Amygdala (tissue), 56 donors: ENCODE measurements around the gene LRRC4B.
A peak's percentile ranks its signal among the peaks of the same experiment; 100 is the strongest.

ENCODE experiments used
- DNase-seq, 56 donors: peaks; one replicate each; lab custom pipeline; 2025; lab: John Stamatoyannopoulos, UW

The LRRC4B gene

DNA sequence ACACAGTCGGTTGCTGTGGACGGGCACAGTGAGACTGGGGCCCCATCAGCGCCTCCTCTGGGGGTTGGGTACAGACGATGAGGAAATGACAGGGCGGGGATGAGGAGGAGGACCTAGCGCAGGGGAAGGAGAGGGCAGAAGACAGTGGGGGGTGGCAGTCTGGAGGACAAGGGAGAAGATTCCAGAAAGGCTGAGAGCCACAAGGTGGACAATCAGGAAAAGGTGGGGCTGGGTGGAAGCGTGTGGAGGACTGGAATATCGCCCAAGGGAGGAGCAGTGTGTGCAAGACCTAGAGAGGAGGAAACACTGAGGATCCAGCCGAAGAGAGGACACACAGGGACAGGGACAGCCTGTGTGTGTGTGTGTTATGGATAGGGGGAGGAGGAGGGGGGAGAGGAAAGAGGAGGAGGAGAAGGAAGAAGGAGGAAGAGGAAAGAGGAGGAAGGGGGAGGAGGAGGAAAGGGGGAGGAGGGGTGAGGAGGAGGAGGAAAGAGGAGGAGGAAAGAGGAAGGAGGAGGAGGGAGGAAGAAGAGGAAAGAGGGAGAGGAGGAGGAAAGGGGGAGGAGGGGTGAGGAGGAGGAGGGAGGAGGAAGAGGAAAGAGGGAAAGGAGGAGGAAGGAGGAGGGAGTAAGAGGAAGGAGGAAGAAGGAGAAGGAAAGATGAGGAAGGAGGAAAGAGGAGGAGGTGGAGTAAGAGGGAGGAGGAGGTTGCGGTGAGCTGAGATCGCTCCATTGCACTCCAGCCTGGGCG is 75.8 kb downstream of the LRRC4B start:
- DNase-seq = peak in 4 of 56 donors; percentile 7 to 84 (median 20)

DNA sequence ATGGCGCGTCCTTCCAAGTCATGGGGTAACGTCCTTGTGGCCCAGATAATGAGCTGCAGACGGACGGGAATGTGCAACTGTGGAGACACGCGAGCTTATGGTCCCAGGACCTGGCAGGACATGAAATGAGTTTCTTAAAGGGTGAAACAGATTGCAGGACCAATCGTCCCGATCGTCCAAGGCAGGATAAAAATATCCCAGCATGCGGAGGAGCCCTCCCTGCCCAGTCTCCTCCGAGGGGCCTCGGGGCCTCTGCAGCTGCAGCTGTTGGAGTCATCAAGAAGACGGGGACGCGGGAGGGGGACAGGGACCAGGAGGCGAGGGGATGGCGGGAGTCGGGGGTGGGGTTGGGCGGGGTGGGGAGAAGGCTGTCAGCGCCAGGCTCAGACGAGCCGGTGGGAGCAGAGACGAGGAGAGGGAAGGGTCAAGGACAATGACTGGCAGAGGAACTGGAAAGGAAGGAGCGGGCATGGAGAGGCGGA is 77.2 kb downstream of the LRRC4B start:
- DNase-seq = peak in 7 of 56 donors; percentile 14 to 44 (median 20)

DNA sequence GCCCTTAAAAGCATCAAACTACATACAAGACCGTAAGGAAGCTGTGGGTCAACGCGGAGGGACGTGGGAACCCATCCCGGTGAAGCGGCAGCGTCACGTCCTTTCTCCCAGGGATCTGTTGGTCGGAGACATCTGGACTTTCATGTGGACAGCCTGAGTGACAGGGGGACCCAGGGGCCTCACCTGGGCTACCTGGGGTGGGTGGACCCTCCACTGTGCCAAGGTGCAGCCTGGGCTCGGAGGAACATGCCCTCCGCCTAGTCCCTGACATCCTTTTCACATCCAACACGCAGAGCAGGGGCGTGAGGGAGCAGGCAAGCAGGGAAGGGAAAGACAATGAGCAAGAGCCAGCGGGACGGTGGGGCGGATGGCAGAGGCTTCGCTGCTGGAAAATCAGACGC is 77.8 kb downstream of the LRRC4B start:
- no peak for DNase-seq

DNA sequence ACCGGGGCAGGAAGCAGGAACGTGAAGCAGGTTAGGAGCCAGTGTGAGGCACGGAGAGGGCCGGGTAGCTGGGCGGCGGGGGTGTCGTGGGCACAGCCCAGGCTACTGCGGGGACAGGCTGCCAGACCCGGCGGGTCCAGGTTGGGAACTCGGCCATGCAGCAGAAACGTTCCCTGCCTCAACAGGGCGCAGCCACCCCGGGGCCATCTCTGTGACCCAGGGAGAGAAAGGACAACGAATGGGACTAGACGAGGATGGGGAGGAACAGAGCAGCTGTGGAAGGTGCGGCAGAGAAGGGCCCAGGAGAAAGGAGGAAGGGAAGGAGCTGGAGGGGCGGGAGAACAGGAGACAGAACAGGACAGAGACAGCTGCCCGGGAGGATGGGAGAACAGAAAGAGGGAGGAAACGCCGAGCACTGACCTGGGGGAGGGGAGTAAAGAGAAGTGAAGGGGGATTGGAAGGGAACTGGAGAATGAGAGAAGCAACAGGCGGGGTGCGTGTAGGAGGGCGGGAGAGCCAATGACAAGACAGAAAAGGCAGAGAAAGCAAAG is 78.7 kb downstream of the LRRC4B start:
- peak in 2 of 56 donors; percentile 27 to 38 for DNase-seq

DNA sequence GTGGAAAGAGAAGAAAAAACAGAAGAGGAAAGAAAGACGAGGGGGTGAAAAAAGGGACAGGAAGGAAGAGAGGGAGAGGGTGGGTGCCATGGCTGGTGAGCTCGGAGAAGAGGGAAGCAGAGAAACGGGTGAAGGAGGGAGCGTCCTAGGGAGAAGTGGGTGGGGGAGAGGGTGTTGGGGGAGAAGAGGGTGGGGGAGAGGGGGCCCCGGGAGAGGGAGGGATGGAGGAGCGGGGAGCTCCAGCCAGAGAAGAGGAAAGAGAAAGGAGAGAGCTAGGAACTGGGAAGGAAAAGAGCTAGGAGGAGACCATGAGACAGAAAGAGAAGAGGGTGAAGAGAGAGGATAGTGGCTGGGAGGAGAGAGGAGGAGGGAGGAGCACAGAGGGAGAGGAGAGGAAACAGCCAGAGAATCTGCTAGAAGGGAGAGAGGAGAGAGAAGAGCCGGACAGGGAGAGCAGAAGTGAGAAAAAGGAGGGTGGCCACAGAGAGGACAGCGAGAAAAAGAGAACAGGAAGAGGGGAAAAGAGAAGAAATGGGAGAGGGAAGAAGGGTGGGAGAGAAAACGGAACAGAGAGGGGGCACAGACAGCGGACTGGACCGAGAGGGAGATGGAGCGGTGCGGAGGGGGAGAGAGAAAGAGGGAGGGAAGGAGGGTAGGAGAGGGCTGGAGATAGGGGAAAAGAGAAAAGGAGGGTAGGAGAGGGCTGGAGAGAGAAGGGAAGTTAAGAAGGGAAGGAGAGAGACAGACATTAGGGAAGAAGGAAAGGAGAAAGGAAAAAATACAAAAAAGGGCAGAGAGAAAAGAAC is 79.6 kb downstream of the LRRC4B start:
- no peak for DNase-seq

DNA sequence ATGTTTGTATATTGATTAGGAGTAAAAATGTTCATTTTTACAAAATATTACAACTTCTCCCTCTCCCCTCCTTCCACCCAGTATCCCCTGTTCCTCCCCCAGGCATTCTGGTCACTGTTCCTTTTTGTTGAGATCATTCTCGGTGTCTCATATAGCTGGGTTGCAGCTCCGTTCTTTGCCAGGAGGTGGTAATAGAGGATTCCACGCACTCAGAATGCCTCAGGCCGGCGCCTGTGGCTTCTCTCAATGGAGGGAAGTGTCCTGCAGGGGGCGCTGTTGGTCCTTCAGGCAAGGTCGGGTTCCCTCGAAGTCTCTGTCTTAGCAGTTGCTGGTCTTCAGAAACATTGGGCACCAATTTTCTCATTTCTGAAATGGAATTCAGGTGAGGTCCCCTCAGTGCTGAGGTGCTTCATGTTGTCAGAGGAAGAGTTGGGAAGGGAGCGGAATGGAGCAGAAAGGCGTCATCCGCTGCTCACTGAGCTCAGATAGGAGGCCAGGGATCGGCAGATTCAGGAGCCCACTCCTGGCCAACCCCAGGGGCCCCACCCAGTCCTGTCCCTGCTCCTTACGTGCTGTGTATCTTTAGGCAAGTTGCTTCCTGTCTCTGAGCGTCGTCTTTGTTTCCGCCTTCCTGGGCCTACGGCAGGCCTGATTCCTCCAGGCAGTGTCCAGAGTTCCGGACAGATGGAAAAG is 81.3 kb downstream of the LRRC4B start:
- DNase-seq = peak in 10 of 56 donors; percentile 15 to 57 (median 24)

DNA sequence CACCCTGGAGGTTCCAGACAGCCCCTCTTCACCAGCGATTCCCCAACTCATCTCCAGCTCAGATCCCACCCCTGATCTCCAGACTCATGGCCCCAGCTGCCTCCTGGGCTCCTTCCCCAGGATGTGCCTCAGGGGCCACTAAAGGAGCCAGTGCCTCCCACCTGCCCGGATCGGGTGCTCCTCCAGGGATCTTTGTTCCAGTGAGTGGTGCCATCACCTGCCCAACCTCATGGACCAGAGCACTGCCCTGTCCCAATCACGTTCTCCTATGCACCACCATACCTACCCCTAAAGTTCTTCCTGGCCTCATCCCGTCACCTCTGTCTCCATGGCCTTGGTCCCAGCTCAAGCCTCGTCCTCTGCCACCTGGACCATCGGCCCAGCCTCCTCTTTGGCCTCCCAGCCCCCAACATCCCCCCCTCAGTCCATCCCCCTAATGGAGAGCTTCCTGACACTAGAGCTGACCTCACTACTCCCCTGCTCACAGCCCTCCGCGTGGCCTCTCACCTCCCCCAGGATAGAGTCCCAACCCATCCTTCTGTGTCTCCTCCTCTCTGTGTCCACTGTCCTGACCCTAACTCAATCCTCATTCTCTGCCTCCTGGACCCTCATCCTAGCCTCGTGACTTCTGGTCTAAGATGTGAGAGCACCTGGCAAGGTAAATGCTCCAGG is 82.8 kb downstream of the LRRC4B start:
- no peak for DNase-seq

DNA sequence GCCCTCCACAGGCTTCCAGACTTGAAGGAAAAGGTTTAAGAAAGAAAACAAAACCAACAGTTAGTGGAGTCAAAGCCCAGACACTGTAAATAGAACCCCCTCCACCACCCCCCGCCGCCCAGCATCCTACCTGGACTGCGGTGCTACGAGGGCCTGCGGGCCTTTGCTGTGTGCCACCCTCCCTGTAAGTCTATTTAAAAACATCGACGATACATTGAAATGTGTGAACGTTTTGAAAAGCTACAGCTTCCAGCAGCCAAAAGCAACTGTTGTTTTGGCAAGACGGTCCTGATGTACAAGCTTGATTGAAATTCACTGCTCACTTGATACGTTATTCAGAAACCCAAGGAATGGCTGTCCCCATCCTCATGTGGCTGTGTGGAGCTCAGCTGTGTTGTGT is 85.3 kb downstream of the LRRC4B start:
- DNase-seq = no peak

DNA sequence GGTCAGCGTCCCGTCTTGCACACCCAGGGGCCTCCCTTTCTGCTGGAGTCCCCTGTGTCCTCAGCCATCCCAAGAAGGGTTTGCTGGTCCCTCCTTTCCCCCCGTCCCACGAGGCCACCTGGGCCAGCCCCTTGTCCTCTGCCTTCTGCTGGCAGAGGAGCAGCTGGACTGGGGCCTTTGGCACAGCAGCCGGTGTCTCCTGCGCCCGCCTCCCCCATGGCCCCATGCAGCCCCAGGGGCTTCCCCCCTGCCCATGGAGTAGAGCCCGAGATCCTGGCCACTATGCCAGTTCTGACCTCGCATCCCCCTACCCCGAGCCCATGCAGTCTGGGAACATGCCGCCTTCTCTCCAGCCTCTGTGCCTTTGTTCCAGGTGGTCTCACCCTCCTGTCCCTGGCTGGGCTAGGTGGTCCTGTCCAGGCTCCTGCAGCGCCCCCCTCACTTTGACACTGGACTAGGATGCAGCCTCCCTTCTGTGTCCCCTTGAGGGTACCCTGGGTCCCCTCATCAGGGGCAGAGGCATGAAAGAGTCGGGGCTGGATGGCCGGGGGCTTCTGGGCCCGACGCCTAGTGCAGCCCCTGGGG is 85.9 kb downstream of the LRRC4B start:
- no peak for DNase-seq

DNA sequence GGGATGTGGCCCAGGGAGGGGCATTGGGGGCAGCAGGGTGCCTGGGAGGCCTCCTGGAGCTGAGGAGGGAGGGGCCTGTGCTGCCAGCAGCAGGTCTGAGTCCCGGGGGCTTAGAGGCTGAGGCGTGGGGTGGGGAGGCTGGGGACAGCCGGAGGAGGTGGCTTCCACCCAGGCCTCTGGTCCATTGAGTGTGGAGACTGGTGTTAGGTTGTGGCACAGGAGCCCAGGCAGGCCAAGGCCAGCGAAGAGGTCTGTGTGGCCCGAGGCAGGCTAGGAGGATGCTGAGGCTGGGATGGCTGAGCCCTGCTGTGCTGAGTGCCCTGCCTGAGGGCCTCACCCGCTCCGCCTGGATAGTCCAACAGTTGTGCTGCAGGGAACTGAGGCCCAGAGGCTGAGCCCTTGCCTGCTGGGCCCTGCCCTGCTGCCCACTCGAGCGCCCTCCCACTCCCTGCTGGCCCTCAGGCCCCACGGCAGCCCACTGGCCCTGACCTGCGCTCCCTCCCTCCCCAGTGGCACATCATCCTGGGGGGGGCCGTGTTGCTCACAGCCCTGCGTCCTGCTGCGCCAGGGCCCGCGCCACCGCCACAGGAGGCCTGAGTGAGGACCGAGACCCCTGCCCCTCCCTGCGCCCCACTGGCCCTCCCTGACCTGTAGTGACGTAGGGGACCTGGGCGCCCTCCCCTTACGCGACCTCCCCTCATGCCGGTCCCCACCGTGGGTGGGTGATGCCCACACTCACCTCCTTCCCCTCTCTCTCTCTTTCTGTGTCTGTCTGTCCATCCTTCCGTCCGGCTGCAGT is 86.7 kb downstream of the LRRC4B start:
- DNase-seq = no peak

DNA sequence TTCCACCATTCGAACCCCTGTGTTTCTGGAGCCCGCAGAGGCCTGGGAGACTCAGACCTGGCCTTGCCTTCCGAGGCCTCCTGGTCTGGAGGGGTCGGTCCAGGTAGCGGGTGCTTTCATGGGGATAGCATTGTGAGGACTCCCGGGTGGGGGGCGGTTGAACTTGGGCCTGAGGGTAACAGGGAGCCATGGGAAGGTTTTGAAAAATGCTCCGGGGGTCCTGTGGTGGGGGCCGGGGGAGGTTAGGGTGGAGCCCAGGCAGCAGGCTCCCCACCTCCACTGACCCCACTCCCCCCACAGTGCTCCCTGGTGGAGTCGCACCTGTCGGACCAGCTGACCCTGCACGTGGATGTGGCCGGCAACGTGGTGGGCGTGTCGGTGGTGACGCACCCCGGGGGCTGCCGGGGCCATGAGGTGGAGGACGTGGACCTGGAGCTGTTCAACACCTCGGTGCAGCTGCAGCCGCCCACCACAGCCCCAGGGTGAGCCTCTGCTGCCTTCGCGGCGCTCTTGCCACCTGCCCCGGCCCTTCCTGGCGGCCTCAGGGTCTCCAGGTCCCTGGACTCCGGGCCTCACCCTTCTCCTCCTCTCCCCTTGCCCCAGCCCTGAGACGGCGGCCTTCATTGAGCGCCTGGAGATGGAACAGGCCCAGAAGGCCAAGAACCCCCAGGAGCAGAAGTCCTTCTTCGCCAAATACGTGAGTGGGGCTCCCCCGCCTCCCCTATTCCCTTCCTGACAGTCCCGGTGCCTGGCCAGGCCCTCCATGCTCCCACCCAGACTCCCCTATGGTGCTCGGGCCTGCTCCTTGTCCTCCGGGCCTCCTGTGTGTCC is 87.7 kb downstream of the LRRC4B start:
- no peak for DNase-seq

DNA sequence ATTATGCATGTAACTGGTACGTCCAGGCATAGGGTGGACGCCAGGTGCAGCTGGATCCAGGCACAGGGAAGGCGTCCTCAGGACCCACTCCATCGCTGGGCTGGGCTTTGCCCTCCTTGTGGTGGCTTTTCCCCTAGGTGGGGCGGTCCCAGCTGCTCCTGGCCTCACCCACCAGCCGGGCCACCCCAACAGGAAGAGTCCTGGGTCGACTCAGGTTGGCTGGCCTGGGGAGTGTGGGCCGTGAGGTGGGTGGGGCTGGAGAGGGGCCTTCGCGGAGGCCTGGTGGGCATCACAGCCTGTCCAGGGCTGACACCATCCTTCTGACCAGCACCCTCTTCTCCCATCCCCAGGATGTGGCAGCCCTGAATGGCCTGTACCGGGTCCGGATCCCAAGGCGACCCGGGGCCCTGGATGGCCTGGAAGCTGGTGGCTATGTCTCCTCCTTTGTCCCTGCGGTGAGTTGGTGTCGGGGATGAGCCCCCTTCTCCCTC is 88.4 kb downstream of the LRRC4B start:
- DNase-seq = no peak

DNA sequence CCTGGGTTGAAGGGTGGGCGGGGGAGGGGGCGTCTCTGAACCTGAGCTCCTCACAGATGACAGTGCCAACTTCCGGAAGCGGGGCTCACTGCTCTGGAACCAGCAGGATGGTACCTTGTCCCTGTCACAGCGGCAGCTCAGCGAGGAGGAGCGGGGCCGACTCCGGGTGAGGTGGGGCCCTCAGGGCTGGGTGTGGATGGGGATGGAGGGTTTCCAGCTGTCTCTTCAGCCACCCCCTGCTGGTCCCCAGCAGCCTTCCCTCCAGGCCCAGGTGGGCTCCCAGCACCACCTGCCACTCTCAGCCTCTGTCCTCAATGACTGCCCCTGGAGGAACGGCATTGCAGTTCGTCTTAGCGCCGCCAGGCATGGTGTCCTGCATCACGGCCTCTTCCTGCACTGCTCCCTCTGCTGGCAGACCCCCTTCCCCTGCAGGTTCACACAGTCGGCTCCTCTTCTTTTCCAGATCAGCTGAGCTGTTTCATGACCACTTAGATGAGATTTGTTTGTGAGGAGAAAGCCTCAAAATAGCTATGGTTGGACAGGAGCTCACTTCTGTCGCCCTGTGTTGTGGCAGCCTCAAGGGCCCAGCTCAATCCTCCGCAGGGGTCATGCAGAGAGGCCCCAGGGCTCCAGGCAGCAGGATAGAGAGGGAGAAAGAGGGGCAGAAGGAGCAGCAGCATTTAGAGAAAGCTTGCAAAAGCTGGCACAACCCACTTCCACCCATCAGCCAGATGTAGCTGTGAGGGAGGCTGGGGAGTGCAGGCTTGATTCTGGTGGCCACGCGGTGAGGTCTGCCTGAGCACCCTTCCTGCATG is 89.1 kb downstream of the LRRC4B start:
- peak in 8 of 56 donors; percentile 7 to 40 (median 31) for DNase-seq

DNA sequence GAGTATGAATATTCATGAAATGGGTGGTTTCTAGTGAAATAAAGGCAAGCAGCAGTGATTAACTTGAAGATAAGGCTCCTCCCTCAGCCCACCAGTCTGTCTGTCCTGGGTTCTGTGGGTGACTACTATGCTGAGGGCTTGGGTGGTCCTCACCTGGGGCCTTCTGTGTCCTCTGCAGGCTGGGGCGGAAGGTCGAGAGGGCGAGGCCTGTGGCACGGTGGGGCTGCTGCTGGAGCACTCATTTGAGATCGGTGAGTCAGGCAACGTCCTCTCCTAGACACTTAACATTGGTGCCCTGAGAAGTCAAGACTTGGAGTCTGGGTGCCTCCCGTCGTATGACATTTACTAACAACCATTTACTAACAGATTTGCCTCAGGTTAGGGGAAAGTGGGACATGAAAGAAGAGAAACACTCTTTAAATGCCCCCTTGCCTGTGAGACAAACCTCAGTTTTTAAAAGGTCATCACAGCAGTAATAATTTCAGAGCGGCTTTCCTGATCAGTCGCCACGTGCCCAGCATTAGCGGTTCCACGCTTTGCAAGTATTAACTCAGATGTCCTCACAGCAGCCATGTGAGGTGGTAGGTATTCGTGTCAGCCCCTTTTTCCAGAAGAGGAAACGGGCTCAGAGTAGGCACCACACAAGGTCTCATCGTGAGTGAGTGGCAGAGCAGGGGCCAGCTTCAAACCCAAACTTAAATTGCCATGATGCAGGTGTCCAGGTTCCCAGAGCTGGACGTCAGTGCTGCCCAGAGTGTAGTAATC is 90.3 kb downstream of the LRRC4B start:
- DNase-seq = no peak

DNA sequence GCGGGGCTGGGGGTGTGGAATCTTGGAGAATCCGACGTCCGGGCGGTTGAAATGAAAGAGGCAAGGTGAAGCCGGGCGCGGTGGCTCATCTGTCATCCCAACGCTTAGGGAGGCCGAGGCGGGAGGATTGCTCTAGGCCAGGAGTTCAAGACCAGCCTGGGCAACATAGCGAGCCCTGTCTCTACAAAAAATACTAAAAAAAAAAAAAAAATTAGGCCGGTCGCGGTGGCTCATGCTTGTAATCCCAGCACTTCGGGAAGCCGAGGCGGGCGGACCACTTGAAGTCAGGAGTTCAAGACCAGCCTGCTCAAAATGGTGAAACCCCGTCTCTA is 91.4 kb downstream of the LRRC4B start:
- DNase-seq = no peak

DNA sequence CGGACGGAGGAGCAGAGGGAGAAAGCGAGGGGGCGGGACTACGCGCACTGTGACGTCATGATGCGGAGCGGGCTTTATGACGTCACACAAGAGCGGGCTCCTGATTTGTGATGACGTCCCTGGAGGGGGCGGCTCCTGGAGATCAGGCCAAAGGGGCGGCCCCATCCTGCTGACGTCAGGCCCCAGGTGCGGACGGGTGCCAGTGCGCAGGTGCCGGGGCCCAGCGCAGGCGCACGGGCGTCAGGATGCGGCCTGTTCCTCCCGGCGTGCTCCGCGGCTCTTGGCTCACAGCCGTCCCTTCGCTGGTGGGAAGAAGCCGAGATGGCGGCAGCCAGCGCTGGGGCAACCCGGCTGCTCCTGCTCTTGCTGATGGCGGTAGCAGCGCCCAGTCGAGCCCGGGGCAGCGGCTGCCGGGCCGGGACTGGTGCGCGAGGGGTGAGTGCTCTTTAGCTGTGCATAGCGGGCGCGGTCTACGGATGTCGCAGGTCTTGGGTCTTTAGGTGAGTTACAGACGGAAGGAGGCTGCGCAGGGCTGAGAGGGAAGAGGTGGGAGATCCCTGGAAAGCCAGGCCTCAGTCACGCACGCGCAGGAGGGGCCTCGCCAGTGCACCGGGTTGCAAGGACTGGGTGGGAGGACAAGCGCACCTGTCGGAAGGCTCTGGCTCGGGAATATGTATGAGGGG is 91.9 kb downstream of the LRRC4B start, which contains the start of the genes EMC10 and GARIN5A:
Gene EMC10, plus strand, starts transcription at position 284 of the 683 bp plus-strand sequence. Its CDS starts 38 bp downstream, at position 322.
Gene GARIN5A, minus strand, starts transcription at position 625 of the 683 bp plus-strand sequence. Its CDS starts 460 bp downstream, at position 165.
- DNase-seq = peak; percentile 48 to 96 (median 83)
